Stimulated activated CD8-positive, alpha-beta memory T cell treated with anti-CD3 and anti-CD28 coated beads, Interleukin-2, amount 100 ng/mL, for 48 hours (primary cell): ENCODE measurements around the gene DLGAP3.
A peak's percentile ranks its signal among the peaks of the same experiment; 100 is the strongest.

ENCODE experiments used
- DNase-seq, 2 donors: peaks; one replicate each; pipeline ENCODE4 v3.0.0-alpha.2; 2020; ENCODE audit warnings: low read depth in 2 of 2

DLGAP3 gene

DNA sequence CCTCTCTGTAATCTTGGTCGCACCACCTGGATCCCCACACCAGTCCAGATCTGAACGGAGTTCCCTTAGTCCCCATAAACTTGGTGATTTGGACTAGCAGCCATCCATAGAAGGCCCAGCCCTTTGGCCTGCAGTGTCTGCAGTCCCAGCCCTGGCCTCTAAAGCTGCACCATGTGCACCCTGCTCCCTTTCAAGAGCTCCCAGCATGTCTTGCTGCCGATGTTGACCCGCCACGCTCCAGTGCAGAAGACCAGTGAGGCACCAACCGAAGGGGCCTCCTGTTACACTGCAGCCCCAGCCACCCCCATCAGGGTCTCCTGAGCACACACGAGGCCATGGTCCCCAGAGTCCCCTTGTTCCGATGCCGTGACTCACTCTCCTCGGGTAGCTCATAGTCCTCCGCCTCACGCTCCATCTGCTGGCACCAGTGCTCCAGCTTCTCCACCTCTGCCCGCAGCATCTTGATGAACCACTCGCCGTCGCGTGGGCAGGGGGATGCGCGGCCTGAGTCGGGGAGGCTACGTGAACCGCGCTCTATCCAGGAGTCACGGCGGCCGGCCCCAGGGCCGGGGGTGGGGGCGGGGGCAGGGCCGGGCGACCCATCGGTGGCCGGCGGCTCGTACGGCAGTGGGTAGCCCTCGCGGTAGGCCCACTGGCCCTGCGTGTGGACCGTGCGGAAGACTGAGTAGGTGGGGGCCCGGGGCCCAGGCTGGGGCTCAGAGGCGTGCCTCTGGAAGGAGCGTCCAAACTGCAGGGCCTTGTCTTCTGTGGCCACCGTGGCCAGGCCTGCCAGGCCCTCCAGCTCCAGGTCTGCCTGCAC lies 61.0 kb downstream of the DLGAP3 start:
- DNase-seq = no peak

DNA sequence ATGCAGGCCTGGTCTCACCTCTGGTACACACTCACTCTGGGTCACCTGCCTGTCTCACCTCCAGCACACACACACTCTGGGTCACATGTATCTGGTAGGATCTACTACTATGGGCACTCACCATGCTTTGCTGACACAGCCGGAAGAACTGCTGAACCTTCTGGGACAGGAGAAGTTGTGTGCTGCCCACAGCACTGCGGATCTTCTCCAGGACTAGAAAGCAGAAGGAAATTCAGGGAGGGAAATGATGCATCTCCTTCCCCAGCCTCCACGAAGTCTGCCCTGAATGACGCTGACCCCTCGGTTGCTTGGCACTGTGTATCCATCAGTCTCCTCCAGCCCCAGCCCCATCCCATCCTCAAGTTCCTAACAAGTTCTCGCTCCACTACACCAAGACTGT lies 62.0 kb downstream of the DLGAP3 start:
- no peak for DNase-seq

DNA sequence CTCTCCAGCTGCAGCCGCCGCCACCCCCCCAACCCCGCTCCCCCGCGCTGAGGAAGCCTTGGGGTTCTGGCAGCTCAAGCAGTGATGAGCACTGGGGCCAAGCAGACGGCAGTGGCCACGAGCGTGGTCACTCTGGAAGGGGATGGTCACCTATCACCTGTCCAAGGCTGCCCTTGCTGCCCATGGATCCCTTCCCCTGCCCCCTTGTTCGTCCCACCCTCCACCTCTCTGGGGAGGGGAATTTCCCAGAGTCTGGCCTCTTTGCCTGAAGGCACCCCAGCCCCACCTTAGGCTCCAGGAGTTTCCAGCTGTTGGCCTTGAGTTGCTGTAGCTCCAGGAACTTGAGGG lies 62.7 kb downstream of the DLGAP3 start:
- DNase-seq = no peak

DNA sequence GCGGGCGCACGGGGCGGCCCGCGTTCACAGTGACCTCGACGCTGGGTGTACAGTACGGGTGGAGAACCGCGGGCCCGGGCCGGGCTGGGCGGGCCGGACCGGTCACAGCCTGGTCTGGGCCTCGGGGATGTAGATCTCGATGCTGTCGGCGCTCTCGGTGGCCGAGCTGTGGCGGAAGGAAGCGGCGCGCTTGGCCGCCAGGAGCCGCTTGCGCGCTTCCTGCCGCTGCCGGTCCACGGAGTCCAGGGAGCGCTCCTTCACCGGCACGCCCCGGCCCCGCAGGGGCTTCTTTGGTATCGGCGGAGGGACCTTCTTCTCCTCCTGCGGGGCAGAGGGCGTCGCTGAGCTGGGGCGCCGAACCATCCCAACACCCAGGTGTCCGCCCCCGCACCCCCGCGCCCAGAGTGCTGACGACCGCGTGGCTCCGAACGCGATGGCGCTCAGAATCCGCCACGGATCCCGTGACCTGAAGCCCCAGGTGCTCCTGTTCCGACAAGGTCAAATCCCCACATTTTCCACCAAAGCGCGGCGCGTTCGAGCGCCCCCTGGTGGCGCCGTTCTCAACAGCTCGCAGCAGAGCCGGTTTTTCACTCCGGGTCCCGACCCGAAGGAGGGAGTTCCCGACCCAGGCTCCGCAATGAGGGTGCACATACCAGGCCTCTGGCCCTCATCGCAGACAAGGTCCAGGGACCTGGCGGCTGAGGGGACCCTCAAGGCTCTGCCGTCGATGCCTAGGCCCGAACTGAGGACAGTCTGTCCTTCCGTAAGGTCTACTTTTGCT lies 63.3 kb downstream of the DLGAP3 start:
- DNase-seq = peak; percentile 87 to 90

DNA sequence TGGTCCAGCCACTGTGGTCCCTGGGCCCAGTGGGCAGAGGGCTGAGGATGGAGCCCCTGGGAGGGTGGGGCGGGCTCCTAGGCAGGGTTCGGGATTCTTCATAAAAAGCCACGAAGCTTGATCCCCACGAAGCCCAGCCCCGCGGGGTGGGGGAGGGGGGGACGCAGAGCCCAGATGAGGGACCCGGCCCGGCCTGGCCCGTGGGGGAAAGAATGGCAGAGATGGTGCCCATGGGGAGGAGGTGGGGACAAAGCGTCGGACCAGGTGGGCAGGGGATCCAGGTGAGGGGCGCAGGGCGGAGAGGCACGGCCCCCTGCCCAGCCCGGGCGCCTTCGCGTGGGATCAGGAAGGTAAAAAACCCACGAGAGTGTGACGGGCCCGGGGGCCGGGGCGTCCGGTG lies 63.9 kb downstream of the DLGAP3 start:
- DNase-seq = no peak

DNA sequence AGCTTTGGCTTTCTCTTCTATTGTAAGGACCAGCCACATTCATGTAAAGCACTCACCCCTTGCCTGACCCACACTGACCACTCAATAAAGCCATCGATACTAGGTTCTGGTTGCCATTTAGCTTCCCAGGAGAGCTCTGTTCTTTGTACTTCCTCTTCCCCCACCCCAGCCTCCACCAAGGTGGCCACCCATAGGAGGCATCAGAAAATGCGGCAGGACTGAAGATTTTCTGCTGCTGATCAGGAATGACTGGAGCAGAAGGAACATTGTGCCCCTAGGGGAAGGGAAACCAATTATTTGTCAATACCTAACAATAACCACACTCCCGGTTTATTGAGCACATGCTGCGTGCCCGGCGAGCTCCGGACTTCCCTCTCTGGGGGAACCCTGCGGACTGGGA lies 64.7 kb downstream of the DLGAP3 start:
- DNase-seq = no peak

DNA sequence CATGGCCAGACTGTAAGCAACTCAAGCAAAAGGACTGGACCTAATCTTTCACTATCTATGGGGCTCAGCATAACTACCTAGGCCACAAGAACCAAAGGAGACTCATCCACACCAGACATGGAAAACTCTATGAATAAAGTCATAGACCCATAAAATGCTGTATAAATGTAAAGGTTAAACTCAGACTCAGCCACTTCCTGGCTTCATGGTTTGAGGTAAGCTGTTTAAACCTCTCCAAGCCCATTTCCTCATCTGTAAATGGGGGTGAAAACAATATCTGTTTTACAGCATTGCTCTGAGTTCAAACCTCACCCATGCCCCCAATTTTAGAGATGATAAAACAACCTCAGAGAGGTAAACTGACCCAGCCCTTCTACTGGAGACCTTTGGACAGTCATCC lies 65.9 kb downstream of the DLGAP3 start:
- no peak for DNase-seq

DNA sequence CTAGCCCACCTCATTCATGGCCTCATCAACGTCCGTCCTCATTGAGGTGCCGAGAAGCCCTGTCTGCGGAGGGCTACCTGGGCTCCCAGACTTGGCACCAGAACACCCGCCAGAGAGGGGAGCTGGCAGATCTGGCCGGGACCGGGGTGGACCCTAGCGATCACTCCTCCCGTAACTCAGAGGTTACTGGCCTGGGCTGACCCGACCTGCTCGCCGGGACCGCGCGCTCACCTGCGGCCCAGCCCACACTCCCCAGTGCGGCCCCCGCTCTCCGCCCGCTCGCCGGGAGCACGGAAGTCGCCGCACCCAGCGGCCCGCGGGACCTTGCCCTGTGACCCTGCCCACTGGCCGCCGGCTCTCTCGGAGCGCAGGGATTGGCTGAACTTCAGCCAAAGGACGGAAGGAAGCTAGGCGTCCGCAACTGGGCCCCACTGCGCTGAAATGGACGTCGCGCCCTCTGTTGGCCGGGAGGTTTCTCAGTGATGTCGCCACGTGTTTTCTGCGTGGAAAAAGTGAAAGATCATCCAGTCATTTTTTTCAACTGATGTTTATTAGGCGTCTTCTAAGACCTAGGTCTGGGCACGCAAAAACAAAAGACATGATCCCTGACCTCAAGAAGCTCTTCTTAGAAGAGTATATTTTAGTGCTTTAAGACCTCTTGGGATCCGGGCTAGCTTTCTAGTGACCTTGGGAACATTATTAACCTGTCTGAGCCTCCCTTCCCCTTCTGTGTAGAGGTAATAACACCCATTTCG lies 69.8 kb downstream of the DLGAP3 start, which contains the start of gene SMIM12:
SMIM12 (minus strand) TSS at position 304 of the 755 bp plus-strand sequence. CDS start 3,772 bp downstream, outside the sequence.
- peak; percentile 89 to 90 for DNase-seq

DNA sequence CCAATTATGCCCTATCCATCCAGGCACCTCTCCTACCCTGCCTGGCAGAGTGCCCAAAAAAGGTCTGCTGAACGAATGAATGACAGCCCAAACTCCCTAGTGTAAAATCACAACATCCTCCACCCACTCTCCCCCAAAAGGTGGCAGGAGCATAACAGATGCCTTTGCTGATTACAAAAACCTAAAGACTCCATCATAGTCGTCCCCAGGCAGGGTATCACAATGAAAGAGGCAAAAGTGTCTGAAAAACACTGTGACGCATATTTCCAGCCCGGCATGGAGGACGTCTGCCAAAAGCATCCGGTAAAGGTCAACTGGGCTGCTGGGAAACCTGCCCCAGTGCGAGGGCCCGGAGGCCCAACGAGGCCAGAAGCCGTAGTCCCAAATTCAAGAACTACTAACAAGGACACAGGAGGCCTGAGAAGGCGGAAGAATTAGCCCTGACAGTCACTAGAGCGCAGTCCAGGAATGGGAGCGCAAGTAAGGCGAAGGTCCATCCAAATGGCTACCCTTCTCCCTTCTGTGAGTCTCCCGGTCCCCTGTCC lies 70.5 kb downstream of the DLGAP3 start:
- peak in 1 of 2 donors; percentile 10 for DNase-seq

DNA sequence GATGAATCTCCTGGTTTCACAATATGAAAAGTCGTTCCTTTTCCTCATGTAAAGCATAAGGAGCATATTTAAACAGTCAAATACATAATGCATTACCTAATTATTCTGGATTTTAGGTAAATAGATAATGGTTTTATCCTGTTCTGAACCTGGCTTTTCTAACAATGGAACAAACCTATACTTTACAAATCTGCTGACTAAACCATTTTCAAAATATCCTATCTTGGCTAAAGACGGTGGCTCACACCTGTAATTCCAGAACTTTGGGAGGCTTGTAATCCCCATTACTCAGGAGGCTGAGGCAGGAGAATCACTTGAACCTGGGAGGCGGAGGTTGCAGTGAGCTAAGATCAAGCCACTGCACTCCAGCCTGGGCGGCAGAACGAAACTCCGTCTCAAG lies 72.8 kb downstream of the DLGAP3 start:
- DNase-seq = no peak

DNA sequence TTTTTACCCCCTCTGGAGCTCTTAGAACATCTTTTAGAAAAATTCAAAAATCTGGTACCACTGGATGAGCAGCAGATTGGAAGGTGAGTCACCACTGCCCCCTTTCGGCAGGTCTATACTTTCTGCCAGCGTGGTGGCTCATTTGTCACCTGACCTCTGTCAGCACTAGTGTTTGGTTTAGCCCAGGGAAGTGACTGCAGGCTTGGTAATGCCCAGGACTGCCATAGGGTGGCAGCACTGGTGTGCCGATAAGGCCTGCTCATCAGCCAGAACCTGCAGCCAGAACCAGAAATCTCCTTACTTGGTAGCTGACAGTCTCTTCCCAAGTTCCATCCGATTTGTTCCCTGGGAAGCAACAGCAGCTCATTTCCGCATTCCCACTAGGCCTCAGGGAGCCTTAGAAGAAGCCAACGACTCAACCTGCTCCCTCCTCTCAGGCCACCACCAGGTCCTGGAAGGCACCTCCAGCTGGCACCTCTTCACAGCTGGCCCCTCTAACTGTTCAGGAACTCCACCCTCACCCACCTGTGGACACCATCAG lies 76.7 kb downstream of the DLGAP3 start:
- peak; percentile 75 to 80 for DNase-seq

DNA sequence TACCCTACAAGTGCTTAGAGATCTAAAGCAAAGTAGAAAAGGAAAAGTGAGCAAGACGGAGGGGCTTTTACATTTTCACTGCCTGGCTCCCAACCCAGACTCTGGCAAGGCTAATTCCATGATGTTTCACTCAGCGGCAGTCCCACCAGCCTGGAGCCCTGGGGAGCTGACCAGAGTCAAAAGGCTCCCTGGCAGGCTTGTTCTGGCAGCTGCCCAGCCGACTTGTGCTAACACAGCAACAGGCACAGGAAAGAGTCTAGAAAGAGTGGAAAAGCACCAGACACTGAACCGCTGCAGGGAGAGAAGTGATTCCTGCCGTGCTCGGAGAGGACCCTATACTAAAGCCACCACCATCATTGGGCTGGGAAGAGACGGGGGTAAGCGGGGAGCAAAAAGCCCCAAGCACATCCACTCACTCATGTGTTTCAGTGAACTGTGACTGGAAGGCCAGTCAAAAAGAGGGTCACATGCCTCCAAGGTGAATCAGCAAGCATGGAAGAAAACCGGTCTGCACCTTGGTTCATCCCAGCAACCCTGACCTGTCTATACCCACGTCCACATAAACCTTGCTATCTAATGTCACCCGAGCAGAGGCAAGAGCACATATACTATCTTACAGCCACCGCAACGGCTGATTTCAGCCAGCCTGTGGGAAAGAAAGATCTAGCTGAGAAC lies 77.9 kb downstream of the DLGAP3 start:
- no peak for DNase-seq

DNA sequence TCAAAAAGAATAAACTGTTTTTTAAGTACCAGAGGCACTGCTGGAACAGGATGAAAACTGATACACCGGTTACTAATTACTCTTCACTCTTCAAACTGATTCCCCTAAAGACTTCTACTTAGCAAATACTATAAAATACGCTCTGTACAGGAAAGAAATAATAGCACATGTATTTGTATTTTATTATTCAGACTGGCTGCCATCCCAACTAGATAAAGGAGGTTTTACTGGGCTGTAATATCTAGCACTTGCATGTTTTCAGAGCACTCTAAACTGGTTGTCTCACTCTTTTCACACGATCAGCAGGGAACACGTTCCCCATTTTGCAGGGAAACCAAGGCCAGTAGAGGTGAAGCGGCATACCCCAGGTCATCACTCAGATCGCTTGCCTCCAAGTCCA lies 79.1 kb downstream of the DLGAP3 start:
- no peak for DNase-seq

DNA sequence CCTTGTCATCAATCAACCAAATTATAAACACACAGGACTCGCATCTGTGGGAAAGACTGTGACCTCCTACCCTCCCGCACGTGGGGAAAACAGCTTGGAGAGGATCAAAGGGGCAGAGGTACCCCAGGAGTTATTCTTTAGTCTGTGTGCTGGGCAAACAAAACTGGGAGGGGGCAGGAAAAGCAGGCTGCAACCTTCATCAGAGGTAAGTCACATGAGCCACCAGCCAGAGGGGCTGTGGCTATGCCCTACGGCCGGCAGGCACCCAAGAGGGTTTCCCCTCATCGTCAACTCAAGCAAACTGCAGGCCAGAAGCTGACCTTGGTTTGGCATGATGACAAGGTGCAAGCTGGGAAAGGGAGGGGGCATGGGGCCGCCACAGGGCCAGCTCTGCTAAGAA lies 82.4 kb downstream of the DLGAP3 start:
- no peak for DNase-seq

DNA sequence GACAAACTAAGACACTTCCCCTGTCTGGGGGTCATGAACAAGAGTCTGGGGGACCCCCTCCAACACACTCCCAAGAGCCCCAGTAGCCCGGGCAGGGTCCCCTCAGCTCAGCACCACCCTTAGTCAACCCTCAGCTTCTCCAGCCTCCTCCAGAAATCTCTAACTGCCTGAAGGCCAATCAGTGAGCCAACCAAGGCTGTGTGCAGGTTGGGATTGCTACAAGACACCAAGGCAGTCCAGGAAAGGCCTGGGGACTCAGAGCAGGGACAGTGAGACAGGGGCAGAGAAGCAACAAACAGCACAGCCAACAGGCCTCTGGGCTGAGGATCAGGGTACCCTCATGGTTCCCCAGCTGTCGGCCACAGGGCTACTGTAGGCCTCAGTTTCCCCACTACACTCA lies 83.2 kb downstream of the DLGAP3 start:
- DNase-seq = no peak

DNA sequence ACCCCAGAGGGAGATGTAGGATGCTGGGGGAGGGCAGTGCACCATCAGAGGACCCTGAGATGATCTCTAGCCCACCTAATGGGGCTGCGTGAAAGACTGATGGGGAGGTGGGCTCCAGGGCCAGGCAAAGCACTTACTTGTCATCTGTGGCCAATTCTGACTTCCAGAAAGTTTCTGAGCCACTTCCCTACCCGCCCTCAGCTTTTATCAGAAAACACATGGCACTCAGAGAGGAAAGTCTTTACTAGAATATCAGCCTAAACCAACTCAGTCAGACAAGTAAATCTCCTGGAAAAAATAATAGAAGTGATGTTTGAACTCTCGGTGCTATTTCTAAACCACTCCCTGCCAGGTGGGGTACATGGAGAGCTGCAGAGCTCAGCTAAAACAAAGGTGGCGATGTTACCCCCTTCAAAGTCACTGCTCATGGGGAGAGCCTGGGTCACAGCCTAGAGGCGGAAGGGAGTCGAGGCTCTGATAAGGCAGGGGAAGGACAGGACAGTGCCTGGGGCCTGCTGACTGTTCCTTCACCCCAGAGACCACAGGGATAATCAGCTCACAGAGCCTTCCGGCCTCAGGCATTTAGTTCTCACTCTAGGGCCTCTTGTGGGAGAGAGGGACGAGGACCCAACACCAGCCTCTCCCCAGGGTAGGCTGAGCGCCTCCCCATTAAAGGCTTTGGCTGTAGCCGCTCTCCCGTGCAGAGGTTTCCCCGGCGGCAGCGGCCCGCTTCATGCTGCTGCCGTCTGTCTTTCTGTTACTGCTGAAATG lies 84.1 kb downstream of the DLGAP3 start:
- no peak for DNase-seq

DNA sequence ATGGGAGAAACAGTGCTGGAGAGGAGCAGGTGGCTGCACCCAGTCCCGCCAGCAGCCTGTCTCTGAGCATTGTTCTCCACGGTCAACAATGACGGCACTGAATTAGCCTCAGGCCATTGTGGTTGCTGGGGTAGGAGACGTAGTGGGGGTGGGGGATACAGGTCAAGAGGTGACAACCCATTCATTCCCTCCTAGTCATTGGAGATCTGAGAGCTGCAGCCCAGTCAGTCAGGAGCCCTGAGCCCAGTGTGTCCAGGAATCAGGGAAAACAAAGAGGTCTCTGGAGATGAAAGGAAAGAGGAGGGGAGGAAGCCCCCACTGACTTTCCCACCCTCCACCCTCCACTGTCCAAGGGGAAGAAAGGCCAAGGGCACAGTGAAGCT lies 85.2 kb downstream of the DLGAP3 start:
- no peak for DNase-seq

DNA sequence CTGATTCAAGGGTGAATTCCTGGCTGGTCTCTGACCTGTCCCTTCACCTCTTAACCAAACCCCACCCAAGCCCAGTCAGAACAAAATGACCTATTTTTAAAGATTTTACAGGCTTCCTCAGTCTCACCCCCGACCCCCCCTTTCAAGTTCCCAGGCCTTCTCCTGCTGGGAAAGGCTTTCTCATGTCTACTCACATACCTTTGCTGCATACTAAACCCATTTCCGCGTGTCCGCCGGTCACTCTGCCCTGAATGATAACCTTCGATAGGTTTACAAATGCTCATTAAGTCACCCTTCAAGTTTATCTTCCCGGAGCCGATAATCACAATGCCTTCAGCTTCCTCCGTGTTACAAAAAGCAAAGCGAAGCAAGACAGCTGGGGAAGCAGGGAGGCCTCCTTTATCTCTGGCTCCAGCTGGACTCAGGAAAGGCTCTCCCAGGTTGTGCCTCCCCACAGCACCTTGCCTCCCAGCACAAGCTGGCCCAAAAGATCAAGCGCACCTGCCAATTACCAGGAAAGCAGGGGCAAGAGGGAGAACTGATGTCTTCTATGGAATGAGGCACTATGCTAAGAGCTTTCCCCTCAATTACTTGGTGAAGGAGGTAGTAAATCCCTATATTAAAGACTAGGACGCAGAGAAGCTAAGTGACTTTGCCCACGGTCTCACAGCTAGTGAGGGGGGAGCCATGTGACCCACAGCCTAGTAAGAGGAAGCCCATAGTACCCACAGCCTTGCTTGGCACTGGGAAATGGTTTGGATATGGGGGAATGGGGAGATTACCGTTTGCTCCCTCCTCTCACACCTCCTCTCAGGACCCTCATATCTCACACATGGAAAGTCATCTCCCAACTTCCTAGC lies 85.8 kb downstream of the DLGAP3 start:
- DNase-seq = no peak

DNA sequence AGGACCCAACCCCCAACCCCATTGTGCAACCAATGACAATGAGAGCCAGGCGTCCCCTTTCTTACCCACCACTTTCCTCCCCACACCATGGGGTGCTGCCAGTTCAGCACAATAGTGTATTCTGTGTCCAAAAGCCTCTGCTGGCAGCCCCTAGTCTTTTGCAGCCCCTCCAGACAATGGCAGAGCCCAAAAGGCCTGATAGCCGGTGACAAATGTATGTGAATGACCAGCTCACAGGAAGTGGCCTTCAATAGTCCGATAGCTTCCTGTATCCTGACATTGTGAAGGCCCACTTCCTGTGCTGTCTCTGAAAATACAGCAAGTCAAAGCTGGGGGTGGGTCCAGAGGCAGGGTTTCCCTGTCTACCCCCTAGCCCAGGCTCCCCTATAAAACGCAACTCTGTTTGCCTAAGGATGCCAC lies 86.5 kb downstream of the DLGAP3 start:
- DNase-seq = no peak

DNA sequence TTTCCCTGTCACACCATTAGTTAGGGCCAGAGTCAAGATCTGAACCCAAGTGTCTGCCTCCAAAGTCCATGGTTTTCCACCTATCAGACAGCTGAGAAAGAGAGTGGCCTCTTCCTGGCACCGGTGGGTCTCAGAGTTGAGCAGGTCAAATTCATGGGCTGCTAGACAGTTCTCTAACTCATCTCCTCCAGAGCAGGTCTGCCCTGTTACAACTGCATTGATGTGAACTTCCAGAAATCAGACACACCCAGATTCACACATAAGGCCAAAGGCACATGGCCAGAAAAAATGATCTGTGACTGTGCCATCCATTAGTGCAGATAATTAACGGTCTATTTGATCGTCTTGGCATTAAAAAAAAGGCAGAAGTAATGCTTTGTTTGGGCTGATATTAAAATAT lies 87.4 kb downstream of the DLGAP3 start:
- DNase-seq = no peak
